DMS 273 (cell line): ENCODE measurements around the gene TNRC18.
"Not testable (repeated sequence)": the region's sequence is repeated elsewhere in the genome, so short reads cannot be mapped to it uniquely, and the experiment has no call there.

Source experiments
- DNase-seq: peaks from one replicate; lab custom pipeline; 2025; ENCODE audit not compliant: unreplicated experiment; lab: John Stamatoyannopoulos, UW

Gene TNRC18

GRCh38 chr7:5380350-5381070 is 43.1 kb downstream of the TNRC18 start:
- no peak for DNase-seq

- DNase-seq, result no peak
Measured at GRCh38 chr7:5379546-5379945, 44.1 kb downstream of the TNRC18 start.

GRCh38 chr7:5377816-5378215 is 45.8 kb downstream of the TNRC18 start:
- no peak for DNase-seq

GRCh38 chr7:5377279-5377678 is 46.4 kb downstream of the TNRC18 start:
- no peak for DNase-seq

- DNase-seq, result no peak
Measured at GRCh38 chr7:5375925-5376324, 47.7 kb downstream of the TNRC18 start.

- DNase-seq, result no peak
Measured at GRCh38 chr7:5374464-5374863, 49.2 kb downstream of the TNRC18 start.

GRCh38 chr7:5373300-5373699 is 50.3 kb downstream of the TNRC18 start:
- DNase-seq, result no peak

GRCh38 chr7:5370454-5371353 is 52.9 kb downstream of the TNRC18 start:
- DNase-seq, result no peak

- DNase-seq, result no peak
Measured at GRCh38 chr7:5367661-5368060, 56.0 kb downstream of the TNRC18 start.

GRCh38 chr7:5365976-5366625 is 57.5 kb downstream of the TNRC18 start:
- DNase-seq, result peak; percentile 88

- no peak for DNase-seq
Measured at GRCh38 chr7:5363729-5364128, 59.9 kb downstream of the TNRC18 start.

- no peak for DNase-seq
Measured at GRCh38 chr7:5362466-5362865, 61.2 kb downstream of the TNRC18 start.

GRCh38 chr7:5361446-5362127 is 62.0 kb downstream of the TNRC18 start:
- no peak for DNase-seq

GRCh38 chr7:5360971-5361370 is 62.7 kb downstream of the TNRC18 start:
- no peak for DNase-seq

GRCh38 chr7:5360451-5360850 is 63.2 kb downstream of the TNRC18 start:
- no peak for DNase-seq

- not testable (repeated sequence) for DNase-seq
Measured at GRCh38 chr7:5360021-5360420, 63.6 kb downstream of the TNRC18 start.

GRCh38 chr7:5359344-5359743 is 64.3 kb downstream of the TNRC18 start:
- no peak for DNase-seq

GRCh38 chr7:5357951-5358350 is 65.7 kb downstream of the TNRC18 start:
- DNase-seq, result no peak

GRCh38 chr7:5356751-5357119 is 66.9 kb downstream of the TNRC18 start:
- DNase-seq, result no peak

GRCh38 chr7:5354460-5355232 is 69.0 kb downstream of the TNRC18 start:
- no peak for DNase-seq
